ENCODE results near the gene ERVFRD-1. TPM values are rescaled to one million over a fixed set of nuclear protein-coding genes. Genes with fewer than 3 reads are reported as not detected.

ERVFRD-1 gene
- polyA plus RNA-seq, 1 donor from 2014 or later = not detected

- no peak overlapping the region for H3K4me3 ChIP-seq (ENCODE audit: low read length)
- no peaks in the 10 kb centered on the region for H3F3A ChIP-seq (ENCODE audit: insufficient read depth, low read length, poor library complexity, severe bottlenecking)
- H3K27ac ChIP-seq (ENCODE audit: low read length) = no peak overlapping the region
- H3K4me2 ChIP-seq (ENCODE audit: low read length) = no peak overlapping the region
- no peaks in the 10 kb centered on the region for H4K20me1 ChIP-seq (ENCODE audit: insufficient read depth)
- no peak overlapping the region for H2AFZ ChIP-seq (ENCODE audit: low read depth, low read length)
- no peak overlapping the region for H3K9ac ChIP-seq (ENCODE audit: low read length)
- H3K9me3 ChIP-seq (ENCODE audit: low read length) = peaks cover 9% of the 10 kb centered on the region
- no peaks in the 10 kb centered on the region for H3K27me3 ChIP-seq (ENCODE audit: insufficient read depth, low read depth, low read length)
- no peaks in the 10 kb centered on the region for H3K9me2 ChIP-seq (ENCODE audit: insufficient read depth, low read length)
- TF ChIP-seq EP300 (conservative IDR thresholded peaks at IDR 0.05; ENCODE audit: poor library complexity, severe bottlenecking) = no peak
- TF ChIP-seq RAD21 (conservative IDR thresholded peaks at IDR 0.05) = no peak
- TF ChIP-seq SMC3 (conservative IDR thresholded peaks at IDR 0.05; ENCODE audit: poor library complexity) = no peak
- TF ChIP-seq POLR2AphosphoS5 (IDR thresholded peaks at IDR 0.05) = no peak
- no peak for TF ChIP-seq MXI1 (conservative IDR thresholded peaks at IDR 0.05; ENCODE audit: poor library complexity, severe bottlenecking)
- TF ChIP-seq, protein P1, sequence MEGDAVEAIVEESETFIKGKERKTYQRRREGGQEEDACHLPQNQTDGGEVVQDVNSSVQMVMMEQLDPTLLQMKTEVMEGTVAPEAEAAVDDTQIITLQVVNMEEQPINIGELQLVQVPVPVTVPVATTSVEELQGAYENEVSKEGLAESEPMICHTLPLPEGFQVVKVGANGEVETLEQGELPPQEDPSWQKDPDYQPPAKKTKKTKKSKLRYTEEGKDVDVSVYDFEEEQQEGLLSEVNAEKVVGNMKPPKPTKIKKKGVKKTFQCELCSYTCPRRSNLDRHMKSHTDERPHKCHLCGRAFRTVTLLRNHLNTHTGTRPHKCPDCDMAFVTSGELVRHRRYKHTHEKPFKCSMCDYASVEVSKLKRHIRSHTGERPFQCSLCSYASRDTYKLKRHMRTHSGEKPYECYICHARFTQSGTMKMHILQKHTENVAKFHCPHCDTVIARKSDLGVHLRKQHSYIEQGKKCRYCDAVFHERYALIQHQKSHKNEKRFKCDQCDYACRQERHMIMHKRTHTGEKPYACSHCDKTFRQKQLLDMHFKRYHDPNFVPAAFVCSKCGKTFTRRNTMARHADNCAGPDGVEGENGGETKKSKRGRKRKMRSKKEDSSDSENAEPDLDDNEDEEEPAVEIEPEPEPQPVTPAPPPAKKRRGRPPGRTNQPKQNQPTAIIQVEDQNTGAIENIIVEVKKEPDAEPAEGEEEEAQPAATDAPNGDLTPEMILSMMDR (IDR thresholded peaks at IDR 0.05; ENCODE audit: poor library complexity, severe bottlenecking) = no peak
- no peak for TF ChIP-seq EZH2 (IDR thresholded peaks at IDR 0.05; ENCODE audit: borderline replicate concordance, insufficient read depth, low read length, poor library complexity, severe bottlenecking)
- H3K79me2 ChIP-seq (replicated peaks; ENCODE audit: insufficient read depth, low read length) = peaks cover 39% of the 10 kb centered on the region
- H3K36me3 ChIP-seq (ENCODE audit: insufficient read depth, low read length) = no peaks in the 10 kb centered on the region
Measured at GRCh38 chr6:11103065-11103464, 8.5 kb downstream of the ERVFRD-1 start.

DNA sequence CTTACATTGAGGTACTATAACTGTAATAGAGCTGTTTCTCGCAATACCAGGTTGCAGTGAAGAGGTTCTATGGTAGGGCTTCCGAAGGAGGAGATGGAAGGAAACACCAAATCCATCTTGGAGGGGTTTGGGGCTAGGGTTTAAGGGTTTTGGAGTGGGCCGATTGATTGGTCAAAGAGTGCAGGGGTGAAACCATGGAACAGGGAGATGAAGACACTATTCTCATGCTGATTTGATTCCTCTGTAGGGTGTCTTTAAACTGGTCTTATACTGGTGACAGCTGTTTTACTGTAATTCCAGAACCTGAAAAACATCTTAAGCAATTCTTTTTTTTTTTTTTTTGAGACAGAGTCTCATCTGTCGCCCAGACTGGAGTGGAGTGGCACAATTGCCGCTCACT lies 10.1 kb downstream of the ERVFRD-1 start:
- peaks cover 9% of the 10 kb centered on the region for H3K9me3 ChIP-seq (ENCODE audit: low read length)
- no peaks in the 10 kb centered on the region for H4K20me1 ChIP-seq (ENCODE audit: insufficient read depth)
- no peak overlapping the region for H3K4me3 ChIP-seq (ENCODE audit: low read length)

DNA sequence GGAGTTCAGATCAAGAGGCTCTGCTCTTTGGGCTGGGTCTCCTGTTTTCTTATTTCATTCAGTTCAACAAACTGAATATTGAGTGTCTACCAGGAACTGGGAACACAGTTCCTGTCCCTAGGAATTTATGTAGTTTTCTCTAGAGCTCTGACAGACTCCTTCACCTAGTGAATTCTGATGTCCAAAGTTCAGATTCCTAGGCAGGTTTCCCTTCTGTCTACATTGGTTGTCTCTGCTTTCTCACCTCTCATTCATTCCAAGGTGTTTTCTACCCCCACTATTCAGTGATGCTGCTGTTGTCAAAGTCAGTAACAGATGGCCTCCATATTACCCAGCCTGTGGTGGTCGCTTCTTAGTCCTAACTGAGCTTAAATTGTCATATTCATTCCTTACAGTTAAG lies 13.5 kb downstream of the ERVFRD-1 start:
- peaks cover 46% of the 10 kb centered on the region for H3K79me2 ChIP-seq (replicated peaks; ENCODE audit: insufficient read depth, low read length)
- no peak overlapping the region for H2AFZ ChIP-seq (ENCODE audit: low read depth, low read length)
- H3K9me3 ChIP-seq (ENCODE audit: low read length) = peaks cover 7% of the 10 kb centered on the region
- H3K27ac ChIP-seq (ENCODE audit: low read length) = no peak overlapping the region
- TF ChIP-seq, protein P1 (IDR thresholded peaks at IDR 0.05; ENCODE audit: poor library complexity, severe bottlenecking) = no peak
- TF ChIP-seq RAD21 (conservative IDR thresholded peaks at IDR 0.05) = no peak
- TF ChIP-seq TAF1 (IDR thresholded peaks at IDR 0.05; ENCODE audit: low read depth) = no peak
- TF ChIP-seq MXI1 (conservative IDR thresholded peaks at IDR 0.05; ENCODE audit: poor library complexity, severe bottlenecking) = no peak
- TF ChIP-seq POLR2AphosphoS5 (IDR thresholded peaks at IDR 0.05) = no peak
- no peak for TF ChIP-seq REST (IDR thresholded peaks at IDR 0.05; ENCODE audit: borderline replicate concordance)
- no peak for TF ChIP-seq SMC3 (conservative IDR thresholded peaks at IDR 0.05; ENCODE audit: poor library complexity)
- no peak for TF ChIP-seq EP300 (conservative IDR thresholded peaks at IDR 0.05; ENCODE audit: poor library complexity, severe bottlenecking)
- no peak for TF ChIP-seq EZH2 (IDR thresholded peaks at IDR 0.05; ENCODE audit: borderline replicate concordance, insufficient read depth, low read length, poor library complexity, severe bottlenecking)
- H3K27me3 ChIP-seq (ENCODE audit: insufficient read depth, low read depth, low read length) = no peaks in the 10 kb centered on the region
- no peak overlapping the region for H3K9ac ChIP-seq (ENCODE audit: low read length)
- no peak overlapping the region for H3K4me2 ChIP-seq (ENCODE audit: low read length)
- H3K36me3 ChIP-seq (ENCODE audit: insufficient read depth, low read length) = no peaks in the 10 kb centered on the region
- peaks cover 7% of the 10 kb centered on the region for H3F3A ChIP-seq (ENCODE audit: insufficient read depth, low read length, poor library complexity, severe bottlenecking)
- H4K20me1 ChIP-seq (ENCODE audit: insufficient read depth) = no peaks in the 10 kb centered on the region
- no peaks in the 10 kb centered on the region for H3K9me2 ChIP-seq (ENCODE audit: insufficient read depth, low read length)
- H3K4me3 ChIP-seq (ENCODE audit: low read length) = no peak overlapping the region

More for the DNA sequence above, 10.1 kb downstream of the ERVFRD-1 start:
- no peak overlapping the region for H3K9ac ChIP-seq (ENCODE audit: low read length)
- no peak overlapping the region for H2AFZ ChIP-seq (ENCODE audit: low read depth, low read length)
- TF ChIP-seq EZH2 (IDR thresholded peaks at IDR 0.05; ENCODE audit: borderline replicate concordance, insufficient read depth, low read length, poor library complexity, severe bottlenecking) = no peak
- TF ChIP-seq TAF1 (IDR thresholded peaks at IDR 0.05; ENCODE audit: low read depth) = no peak
- peaks cover 44% of the 10 kb centered on the region for H3K79me2 ChIP-seq (replicated peaks; ENCODE audit: insufficient read depth, low read length)
- H3K36me3 ChIP-seq (ENCODE audit: insufficient read depth, low read length) = no peaks in the 10 kb centered on the region
- no peaks in the 10 kb centered on the region for H3K27me3 ChIP-seq (ENCODE audit: insufficient read depth, low read depth, low read length)
- H3K27ac ChIP-seq (ENCODE audit: low read length) = no peak overlapping the region
- H3F3A ChIP-seq (ENCODE audit: insufficient read depth, low read length, poor library complexity, severe bottlenecking) = no peaks in the 10 kb centered on the region
- no peaks in the 10 kb centered on the region for H3K9me2 ChIP-seq (ENCODE audit: insufficient read depth, low read length)
- H3K4me2 ChIP-seq (ENCODE audit: low read length) = no peak overlapping the region
